H1 (cell line): Measurements from ENCODE around the gene KCNMB2. TPM values are rescaled to one million over a fixed set of nuclear protein-coding genes. Genes with fewer than 3 reads are reported as not detected.

Experiments
- CEBPB ChIP-seq: IDR thresholded peaks from 2 replicates; pipeline ENCODE4 v1.6.1; 2012; ENCODE audit warnings: low read depth, low read length
- CHD7 ChIP-seq: fragments of 300-600 bp; sonication (generic); IDR thresholded peaks from 2 replicates; pipeline ENCODE4 v1.7.1; 2012; ENCODE audit warnings: low read length, moderate library complexity, mild to moderate bottlenecking, inconsistent platforms; ENCODE audit not compliant: insufficient replicate concordance
- HDAC2 ChIP-seq, 2 experiments: fragments of 300-600 bp in 1 of 2; sonication (generic) in 1 of 2; IDR thresholded peaks; 2 replicates each; pipeline ENCODE4 v1.6.1; 2011 to 2012; ENCODE audit warnings: low read depth in 2 of 2, low read length in 2 of 2, mild to moderate bottlenecking in 2 of 2, moderate library complexity in 2 of 2, borderline replicate concordance in 1 of 2, inconsistent platforms in 1 of 2
- JUN ChIP-seq: IDR thresholded peaks from 2 replicates; pipeline ENCODE4 v1.6.1; 2011; ENCODE audit warnings: low read depth, mild to moderate bottlenecking, improper control_type of control experiment, low read length
- JUND ChIP-seq: IDR thresholded peaks from 2 replicates; pipeline ENCODE4 v1.6.1; 2011; ENCODE audit warnings: mild to moderate bottlenecking, improper control_type of control experiment, low read length
- MAFK ChIP-seq: IDR thresholded peaks from 2 replicates; pipeline ENCODE4 v1.6.1; 2012; ENCODE audit warnings: low read depth, mild to moderate bottlenecking, improper control_type of control experiment, low read length
- SAP30 ChIP-seq: fragments of 300-600 bp; sonication (generic); IDR thresholded peaks from 2 replicates; pipeline ENCODE4 v1.7.1; 2012; ENCODE audit warnings: low read length, moderate library complexity, mild to moderate bottlenecking, inconsistent platforms; ENCODE audit not compliant: insufficient read depth, insufficient replicate concordance
- polyA plus RNA-seq, 7 experiments: library from polyadenylated mRNA; depleted of rRNA in 3 of 7; stranded (reverse) in 5 of 7; unstranded in 2 of 7; fragments of >200 nt in 5 of 7; fragments of 200-250 nt in 2 of 7; gene quantifications; 1 replicate in 5 of 7; 2 replicates in 1 of 7; 4 replicates in 1 of 7; pipeline versions ENCODE4 v1.2.1 to v1.2.3, GENCODE V29; 2011 to 2013; ENCODE audit warnings: missing spikeins in 2 of 7, mixed read lengths in 2 of 7
- total RNA-seq: library from RNA; stranded (reverse); fragmentation: NEBNext Ultra II Directional; extraction: Animal tissue kit (Norgen Biotek cat#: 25700); gene quantifications from 2 replicates; pipeline ENCODE4 v1.2.1, GENCODE V29; 2021
- TF ChIP-seq, protein P1 (sequence below): IDR thresholded peaks from 2 replicates; pipeline ENCODE4 v1.6.1; 2012; ENCODE audit warnings: inconsistent platforms

The KCNMB2 gene
- total and polyA plus RNA-seq, 2 of the 8 experiments (the other 6 are each of a cell fraction or from before 2014, with no cell fraction given): not detected

GRCh38 chr3:178508443-178508825, 27.8 kb upstream of the KCNMB2 start (continued):
- TF ChIP-seq CHD7 (no peak), JUND (no peak), HDAC2 (IDR thresholded peaks at IDR 0.05; ENCODE audit: borderline replicate concordance in 1 of 2, low read depth in 2 of 2, low read length in 2 of 2) (no peak), CEBPB (no peak), MAFK (no peak), JUN (no peak), SAP30 (no peak)
- TF ChIP-seq, protein P1, sequence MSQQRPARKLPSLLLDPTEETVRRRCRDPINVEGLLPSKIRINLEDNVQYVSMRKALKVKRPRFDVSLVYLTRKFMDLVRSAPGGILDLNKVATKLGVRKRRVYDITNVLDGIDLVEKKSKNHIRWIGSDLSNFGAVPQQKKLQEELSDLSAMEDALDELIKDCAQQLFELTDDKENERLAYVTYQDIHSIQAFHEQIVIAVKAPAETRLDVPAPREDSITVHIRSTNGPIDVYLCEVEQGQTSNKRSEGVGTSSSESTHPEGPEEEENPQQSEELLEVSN: no peak
